Brain microvascular endothelial cell (primary cell): ENCODE measurements around the gene SUN2.

Experiments used
- DNase-seq: peaks from one replicate; pipeline ENCODE4 v3.0.0-alpha.2; 2020
- H3K27ac ChIP-seq: fragments of 250-450 bp; sonication (Bioruptor Pico); 2 replicates; pipeline ENCODE4 v1.5.1; 2020; ENCODE audit warnings: mild to moderate bottlenecking, moderate library complexity
- H3K27me3 ChIP-seq: fragments of 250-450 bp; sonication (Bioruptor Pico); replicated peaks from 2 replicates; pipeline ENCODE4 v1.5.1; 2020; ENCODE audit warnings: mild to moderate bottlenecking
- H3K36me3 ChIP-seq: fragments of 250-450 bp; sonication (Bioruptor Pico); replicated peaks from 2 replicates; pipeline ENCODE4 v1.5.1; 2020; ENCODE audit warnings: mild to moderate bottlenecking
- H3K4me3 ChIP-seq: 2 replicates; pipeline ENCODE4 v1.5.1; 2011; ENCODE audit warnings: low read depth, mild to moderate bottlenecking, control low read depth, low read length, moderate library complexity
- in situ Hi-C: cut with HindIII; loops from 2 replicates; pipeline ENCODE4 v1.10.0; 2017; ENCODE audit warnings: low sequenced_read_pairs, low pct_ligation_motif_present
- TF ChIP-seq, protein P1 (sequence below): IDR thresholded peaks from 2 replicates; pipeline ENCODE4 v1.5.1; 2011; ENCODE audit warnings: low read depth, mild to moderate bottlenecking, moderate library complexity, low read length, control low read depth, inconsistent platforms; ENCODE audit errors: missing control alignments

The SUN2 gene

GRCh38 chr22:38739300-38740055 lies 16.3 kb downstream of the SUN2 start:
- TF ChIP-seq, protein P1, sequence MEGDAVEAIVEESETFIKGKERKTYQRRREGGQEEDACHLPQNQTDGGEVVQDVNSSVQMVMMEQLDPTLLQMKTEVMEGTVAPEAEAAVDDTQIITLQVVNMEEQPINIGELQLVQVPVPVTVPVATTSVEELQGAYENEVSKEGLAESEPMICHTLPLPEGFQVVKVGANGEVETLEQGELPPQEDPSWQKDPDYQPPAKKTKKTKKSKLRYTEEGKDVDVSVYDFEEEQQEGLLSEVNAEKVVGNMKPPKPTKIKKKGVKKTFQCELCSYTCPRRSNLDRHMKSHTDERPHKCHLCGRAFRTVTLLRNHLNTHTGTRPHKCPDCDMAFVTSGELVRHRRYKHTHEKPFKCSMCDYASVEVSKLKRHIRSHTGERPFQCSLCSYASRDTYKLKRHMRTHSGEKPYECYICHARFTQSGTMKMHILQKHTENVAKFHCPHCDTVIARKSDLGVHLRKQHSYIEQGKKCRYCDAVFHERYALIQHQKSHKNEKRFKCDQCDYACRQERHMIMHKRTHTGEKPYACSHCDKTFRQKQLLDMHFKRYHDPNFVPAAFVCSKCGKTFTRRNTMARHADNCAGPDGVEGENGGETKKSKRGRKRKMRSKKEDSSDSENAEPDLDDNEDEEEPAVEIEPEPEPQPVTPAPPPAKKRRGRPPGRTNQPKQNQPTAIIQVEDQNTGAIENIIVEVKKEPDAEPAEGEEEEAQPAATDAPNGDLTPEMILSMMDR, result no peak
- Histone ChIP-seq H3K27ac (no peak overlapping the region), H3K27me3 (no peaks in the 10 kb centered on the region), H3K36me3 (peaks cover 55% of the 10 kb centered on the region), H3K4me3 (no peak overlapping the region)
- no peak for DNase-seq
- in situ Hi-C loops, result no loop called here

DNA sequence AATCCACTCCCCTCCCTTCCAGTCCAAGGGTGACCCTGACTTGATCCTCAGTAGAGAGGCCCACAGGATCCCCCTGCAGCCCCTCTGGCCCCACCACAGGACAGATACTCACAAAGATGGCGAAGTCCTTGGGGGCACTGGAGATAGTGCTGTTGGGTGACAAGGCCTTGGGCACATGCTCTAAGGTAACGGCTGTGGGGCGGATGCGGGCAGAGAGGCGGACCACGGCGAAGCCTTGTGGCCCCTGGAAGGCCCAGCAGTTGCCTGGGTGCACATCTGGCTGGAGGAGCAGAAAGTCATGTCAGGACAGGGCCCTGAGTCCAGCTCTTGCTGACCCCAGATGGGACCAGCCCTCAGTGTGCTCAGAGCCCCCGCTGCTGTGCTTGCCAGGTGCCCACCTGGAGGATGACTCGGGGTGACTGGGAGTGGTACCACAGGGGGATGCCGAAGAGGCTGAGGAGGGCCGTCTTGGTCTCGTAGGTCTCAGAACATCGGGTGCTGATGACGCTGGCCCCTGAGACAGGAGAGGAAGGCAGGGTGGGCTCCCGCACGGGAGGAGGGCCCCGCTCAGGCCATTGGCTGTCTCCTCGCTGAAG lies 17.2 kb downstream of the SUN2 start:
- TF ChIP-seq, protein P1, result no peak
- in situ Hi-C loops, result no loop called here
- no peak overlapping the region for H3K27ac ChIP-seq
- no peak for DNase-seq
- H3K27me3 ChIP-seq, result no peaks in the 10 kb centered on the region
- peaks cover 62% of the 10 kb centered on the region for H3K36me3 ChIP-seq
- no peak overlapping the region for H3K4me3 ChIP-seq

DNA sequence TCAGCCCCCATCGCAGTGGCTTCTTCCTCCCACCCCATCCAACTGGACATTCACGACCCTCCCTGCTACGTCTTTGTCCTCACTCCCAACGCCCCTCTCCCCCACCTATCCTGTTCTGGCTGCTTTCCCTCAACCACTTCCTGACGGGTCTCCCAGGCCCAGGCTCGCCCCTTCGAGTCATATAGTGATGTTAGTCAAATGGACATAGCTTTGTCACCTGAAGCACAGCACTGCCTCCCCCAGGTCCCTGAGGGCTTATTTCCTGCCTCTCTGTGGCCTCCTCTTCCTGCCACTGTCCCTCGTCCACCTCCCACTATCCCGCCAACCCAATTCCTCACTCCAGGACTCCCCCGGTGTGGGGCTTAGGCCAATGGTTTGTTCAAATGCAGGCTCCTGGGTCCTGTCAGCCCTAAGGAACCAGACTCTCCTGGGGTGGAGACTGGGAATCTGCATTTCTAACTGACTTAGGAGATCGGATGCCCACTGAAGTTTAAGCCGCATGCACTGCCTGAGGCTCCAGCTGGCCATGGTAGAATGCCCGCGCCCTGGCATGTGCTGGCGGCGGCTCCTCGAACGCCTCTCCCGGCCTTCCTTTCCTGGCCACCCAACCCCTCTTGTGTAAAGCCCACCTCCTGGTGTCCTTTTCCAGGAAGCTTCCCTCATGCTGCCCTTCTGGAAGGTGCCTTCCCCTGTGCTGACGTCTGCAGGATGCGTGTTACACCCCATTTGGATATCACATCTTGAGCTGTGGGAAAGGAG lies 18.3 kb downstream of the SUN2 start:
- Histone ChIP-seq H3K4me3 (no peak overlapping the region), H3K27me3 (no peaks in the 10 kb centered on the region), H3K27ac (no peak overlapping the region), H3K36me3 (peaks cover 64% of the 10 kb centered on the region)
- TF ChIP-seq, protein P1, result no peak
- in situ Hi-C loops, result no loop called here
- no peak for DNase-seq

- H3K36me3 ChIP-seq, result peaks cover 66% of the 10 kb centered on the region
- H3K4me3 ChIP-seq, result no peak overlapping the region
- TF ChIP-seq, protein P1, result no peak
- no peak for DNase-seq
- in situ Hi-C loops, result no loop called here
- no peaks in the 10 kb centered on the region for H3K27me3 ChIP-seq
- no peak overlapping the region for H3K27ac ChIP-seq
Observed at GRCh38 chr22:38736257-38736570, 19.6 kb downstream of the SUN2 start.

DNA sequence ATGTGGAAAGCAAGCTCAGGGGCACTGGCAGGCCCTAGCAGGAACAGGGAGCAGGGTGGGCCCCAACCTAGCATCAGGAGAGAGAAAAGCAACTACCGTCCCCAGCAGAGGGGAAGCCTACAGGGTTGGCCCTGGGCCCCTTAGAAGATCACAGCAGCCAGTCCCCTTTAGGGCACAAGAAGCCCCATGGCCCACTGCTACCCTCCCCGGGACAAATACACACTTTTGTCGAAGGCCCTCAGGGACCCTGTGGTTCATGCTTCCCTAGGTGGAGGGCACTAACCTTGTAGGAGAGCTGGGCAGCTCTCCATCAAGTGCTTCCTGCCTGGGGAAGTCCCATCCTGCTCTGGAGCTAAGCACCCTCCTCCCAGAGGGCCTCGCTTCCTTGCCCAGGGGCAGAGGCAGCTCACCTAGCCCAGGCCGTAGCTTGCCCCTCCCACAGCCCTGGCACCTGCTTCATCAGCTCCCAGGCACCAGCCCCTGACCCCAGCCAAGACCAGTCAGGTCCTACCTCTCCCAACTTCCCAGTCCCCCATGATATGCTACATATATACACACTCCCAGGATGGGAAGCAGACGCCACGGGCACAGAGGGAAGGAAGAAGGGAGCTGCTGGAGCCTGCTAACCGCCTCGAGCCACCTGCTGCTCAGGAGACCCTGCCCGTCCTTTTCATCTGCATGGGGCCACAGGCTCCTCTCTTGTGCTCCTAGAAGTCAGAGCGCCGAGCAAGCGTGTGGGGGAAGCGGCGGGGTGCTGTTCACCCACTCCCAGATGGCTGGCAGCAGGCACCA lies 20.1 kb downstream of the SUN2 start:
- DNase-seq, result no peak
- in situ Hi-C loops, result no loop called here
- H3K36me3 ChIP-seq, result peaks cover 66% of the 10 kb centered on the region
- no peaks in the 10 kb centered on the region for H3K27me3 ChIP-seq
- TF ChIP-seq, protein P1, result no peak
- H3K27ac ChIP-seq, result no peak overlapping the region
- H3K4me3 ChIP-seq, result no peak overlapping the region
